HepG2 (cell line): ENCODE data around the gene ATIC. TPM values are rescaled to one million over a fixed set of nuclear protein-coding genes. Genes with fewer than 3 reads are reported as not detected.
A peak's percentile ranks its signal among the peaks of the same experiment; 100 is the strongest.

Experiments used
- ATAC-seq: fragments of 200-7000 bp; cut with Tn5 transposase; 3 replicates; pipeline ENCODE4 v1.9.1; 2020; ENCODE audit warnings: mild to moderate bottlenecking, moderate library complexity
- BruUV-seq: library from RNA; stranded (reverse); fragments of 400-500 nt; replicated peaks from 2 replicates; lab custom pipeline; 2021; lab: Mats Ljungman, UMichigan
- CTCF ChIA-PET: fragments of 300-600 bp; formaldehyde crosslinking; extraction: SDS; loops from one replicate; lab custom pipeline; 2021; ENCODE audit warnings: low total read pairs, inconsistent platforms, low intra/inter-chr PET ratio; lab: Yijun Ruan, JAX
- POLR2A ChIA-PET: fragments of 350-600 bp; sonication (Branson Sonifier 250); formaldehyde crosslinking; loops from one replicate; lab custom pipeline; 2020; ENCODE audit warnings: antibody characterized with exemption, inconsistent platforms; lab: Yijun Ruan, JAX
- DNase-seq: peaks from one replicate; pipeline ENCODE4 v3.0.0-alpha.2; 2015; ENCODE audit warnings: low spot score
- FAIRE-seq: peaks from 3 replicates; lab custom pipeline; 2011; peaks lifted over from hg19 to GRCh38; lab: Jason Lieb, UNC
- H2AFZ ChIP-seq: one replicate; pipeline ENCODE4 v1.6.1; 2011; ENCODE audit warnings: low read length, inconsistent platforms
- H3K27ac ChIP-seq: fragments of 300-600 bp; 3 replicates; pipeline ENCODE4 v1.8.0; 2011; ENCODE audit warnings: mixed run types, mild to moderate bottlenecking, mixed read lengths, low read length, inconsistent platforms; ENCODE audit not compliant: insufficient read depth; ENCODE audit errors: extremely low read length
- H3K27me3 ChIP-seq, 2 experiments: fragments of 200-600 bp in 1 of 2; 2 replicates in 1 of 2; 3 replicates in 1 of 2; pipeline versions ENCODE4 v1.6.0 to v1.8.0; 2011; ENCODE audit warnings: low read length in 2 of 2, mild to moderate bottlenecking in 2 of 2, moderate library complexity in 2 of 2, inconsistent platforms in 1 of 2; ENCODE audit not compliant: insufficient read depth in 2 of 2, control insufficient read depth in 1 of 2
- H3K36me3 ChIP-seq, 2 experiments: fragments of 200-600 bp in 1 of 2; replicated peaks in 1 of 2; 2 replicates in 1 of 2; 3 replicates in 1 of 2; pipeline versions ENCODE4 v1.5.1 to v1.8.0; 2011; ENCODE audit warnings: low read length in 2 of 2, inconsistent platforms in 1 of 2; ENCODE audit not compliant: insufficient read depth in 2 of 2, control insufficient read depth in 1 of 2
- H3K4me1 ChIP-seq: 2 replicates; pipeline ENCODE4 v1.5.1; 2012; ENCODE audit warnings: low read length, inconsistent platforms; ENCODE audit not compliant: insufficient read depth
- H3K4me2 ChIP-seq: 2 replicates; pipeline ENCODE4 v1.6.0; 2011; ENCODE audit warnings: low read depth, low read length, inconsistent platforms
- H3K4me3 ChIP-seq, 3 experiments: fragments of 200-600 bp in 1 of 3; sonication (generic), shearing (Covaris generic) in 1 of 3; replicated peaks in 1 of 3; 2 replicates each; pipeline ENCODE4 v1.5.1; 2011 to 2016; ENCODE audit warnings: low read length in 3 of 3, inconsistent platforms in 2 of 3, low read depth in 2 of 3, mild to moderate bottlenecking in 2 of 3, control low read depth in 1 of 3, mixed read lengths in 1 of 3; ENCODE audit not compliant: insufficient read depth in 1 of 3
- H3K79me2 ChIP-seq: one replicate; pipeline ENCODE4 v1.6.1; 2011; ENCODE audit warnings: low read length, inconsistent platforms; ENCODE audit not compliant: insufficient read depth
- H3K9ac ChIP-seq: 2 replicates; pipeline ENCODE4 v1.6.0; 2011; ENCODE audit warnings: mild to moderate bottlenecking, low read depth, low read length, inconsistent platforms; ENCODE audit not compliant: insufficient read depth
- H3K9me3 ChIP-seq: 2 replicates; pipeline ENCODE4 v1.5.1; 2012; ENCODE audit warnings: mild to moderate bottlenecking, low read length
- H4K20me1 ChIP-seq: 2 replicates; pipeline ENCODE4 v1.6.0; 2011; ENCODE audit warnings: inconsistent platforms, mild to moderate bottlenecking, low read length, moderate library complexity; ENCODE audit not compliant: insufficient read depth
- ARNT2 ChIP-seq: sonication (generic); formaldehyde crosslinking; IDR thresholded peaks from 2 replicates; pipeline ENCODE4 v1.8.0; 2022; ENCODE audit warnings: mild to moderate bottlenecking, low read depth, missing genetic modification reagents, moderate library complexity
- ATF1 ChIP-seq: IDR thresholded peaks from 2 replicates; pipeline ENCODE4 v1.6.1; 2016; ENCODE audit warnings: mild to moderate bottlenecking, control low read depth
- IKZF4 ChIP-seq: sonication (generic); formaldehyde crosslinking; IDR thresholded peaks from 2 replicates; pipeline ENCODE4 v1.5.1; 2020; ENCODE audit warnings: borderline replicate concordance, mild to moderate bottlenecking, low read depth, missing genetic modification reagents; ENCODE audit errors: not compliant biosample characterization
- MTA1 ChIP-seq: sonication (generic); formaldehyde crosslinking; IDR thresholded peaks from 2 replicates; pipeline ENCODE4 v1.4.0; 2020; ENCODE audit warnings: missing genetic modification reagents, mild to moderate bottlenecking, borderline replicate concordance
- PAF1 ChIP-seq: IDR thresholded peaks from 2 replicates; pipeline ENCODE4 v1.6.1; 2016; ENCODE audit warnings: missing genetic modification reagents, missing compliant biosample characterization
- POLR2A ChIP-seq, 2 experiments: IDR thresholded peaks; 2 replicates each; pipeline ENCODE4 v1.6.1; 2011; ENCODE audit warnings: low read depth in 2 of 2, low read length in 2 of 2, mild to moderate bottlenecking in 1 of 2, moderate library complexity in 1 of 2; ENCODE audit not compliant: insufficient read depth in 1 of 2
- POLR2AphosphoS2 ChIP-seq: IDR thresholded peaks from 2 replicates; pipeline ENCODE4 v1.6.1; 2011; ENCODE audit warnings: low read depth, low read length, improper control_type of control experiment
- POLR2AphosphoS5 ChIP-seq: IDR thresholded peaks from 2 replicates; pipeline ENCODE4 v1.6.1; 2012; ENCODE audit warnings: low read depth, low read length
- REL ChIP-seq: sonication (generic); formaldehyde crosslinking; conservative IDR thresholded peaks from 2 replicates; pipeline ENCODE4 v1.8.0; 2022; ENCODE audit warnings: mild to moderate bottlenecking, missing genetic modification reagents, moderate library complexity
- TOPORS ChIP-seq: sonication (generic); formaldehyde crosslinking; IDR thresholded peaks from 2 replicates; pipeline ENCODE4 v1.8.0; 2023; ENCODE audit warnings: mild to moderate bottlenecking, missing genetic modification reagents
- ZNF780A ChIP-seq: sonication (generic); formaldehyde crosslinking; IDR thresholded peaks from 2 replicates; pipeline ENCODE4 v1.8.0; 2022; ENCODE audit warnings: mild to moderate bottlenecking, missing genetic modification reagents, moderate library complexity
- WGBS: methylation state at CpG from one replicate; pipeline ENCODE4 v1.1.6; 2017; ENCODE audit warnings: low lambda C conversion rate; 5-methylcytosine and 5-hydroxymethylcytosine counted together
- in situ Hi-C: cut with HindIII; loops from 2 replicates; pipeline ENCODE4 v1.10.0; 2017; ENCODE audit warnings: low pct_unique_long_range_greater_than_20kb; ENCODE audit not compliant: extremely low pct_ligation_motif_present
- intact Hi-C: fragments of 100-400 bp; cut with micrococcal nuclease; formaldehyde crosslinking; loops from one replicate; pipeline ENCODE4 v1.10.0; 2022; ENCODE audit not compliant: unreplicated experiment
- polyA plus RNA-seq, 8 experiments: library from polyadenylated mRNA; depleted of rRNA in 3 of 8; stranded (reverse) in 7 of 8; unstranded in 1 of 8; fragments of >200 nt; fragmentation: Illumina TruSeq in 4 of 8; extraction: Trizol in 4 of 8; gene quantifications; 2 replicates each; pipeline versions ENCODE4 v1.2.1 to v1.2.3, GENCODE V29; 2011 to 2016; ENCODE audit warnings: low read depth in 4 of 8, missing spikeins in 1 of 8, mixed read lengths in 1 of 8; ENCODE audit not compliant: insufficient read depth in 1 of 8
- total RNA-seq, 5 experiments: library from RNA; depleted of rRNA; stranded (reverse); fragments of >200 nt; fragmentation: Illumina TruSeq; extraction: Trizol; gene quantifications; 2 replicates each; pipeline ENCODE4 v1.2.3, GENCODE V29; 2016; ENCODE audit warnings: low read depth in 1 of 5
- TF ChIP-seq, protein P1 (sequence below): sonication (generic); formaldehyde crosslinking; IDR thresholded peaks from 2 replicates; pipeline ENCODE4 v1.8.0; 2022; ENCODE audit warnings: missing genetic modification reagents, mild to moderate bottlenecking, moderate library complexity, borderline replicate concordance
- TF ChIP-seq, protein P2 (sequence below): sonication (generic); formaldehyde crosslinking; IDR thresholded peaks from 2 replicates; pipeline ENCODE4 v1.8.0; 2022; ENCODE audit warnings: mild to moderate bottlenecking, missing genetic modification reagents
- TF ChIP-seq, protein P3 (sequence below), 2 experiments: fragments of 450-650 bp in 1 of 2; sonication (generic) in 1 of 2; formaldehyde crosslinking; IDR thresholded peaks; 2 replicates each; pipeline versions ENCODE4 v1.5.0 to v1.8.0; 2020 to 2022; ENCODE audit warnings: mild to moderate bottlenecking in 1 of 2, missing genetic modification reagents in 1 of 2
- TF ChIP-seq, protein P4 (sequence below): sonication (generic); formaldehyde crosslinking; IDR thresholded peaks from 2 replicates; pipeline ENCODE4 v1.5.0; 2020; ENCODE audit warnings: missing genetic modification reagents

The ATIC gene
- total and polyA plus RNA-seq, 2 of the 13 experiments (the other 11 are each of a cell fraction or from before 2014, with no cell fraction given), result 89.8 to 146 TPM

DNA sequence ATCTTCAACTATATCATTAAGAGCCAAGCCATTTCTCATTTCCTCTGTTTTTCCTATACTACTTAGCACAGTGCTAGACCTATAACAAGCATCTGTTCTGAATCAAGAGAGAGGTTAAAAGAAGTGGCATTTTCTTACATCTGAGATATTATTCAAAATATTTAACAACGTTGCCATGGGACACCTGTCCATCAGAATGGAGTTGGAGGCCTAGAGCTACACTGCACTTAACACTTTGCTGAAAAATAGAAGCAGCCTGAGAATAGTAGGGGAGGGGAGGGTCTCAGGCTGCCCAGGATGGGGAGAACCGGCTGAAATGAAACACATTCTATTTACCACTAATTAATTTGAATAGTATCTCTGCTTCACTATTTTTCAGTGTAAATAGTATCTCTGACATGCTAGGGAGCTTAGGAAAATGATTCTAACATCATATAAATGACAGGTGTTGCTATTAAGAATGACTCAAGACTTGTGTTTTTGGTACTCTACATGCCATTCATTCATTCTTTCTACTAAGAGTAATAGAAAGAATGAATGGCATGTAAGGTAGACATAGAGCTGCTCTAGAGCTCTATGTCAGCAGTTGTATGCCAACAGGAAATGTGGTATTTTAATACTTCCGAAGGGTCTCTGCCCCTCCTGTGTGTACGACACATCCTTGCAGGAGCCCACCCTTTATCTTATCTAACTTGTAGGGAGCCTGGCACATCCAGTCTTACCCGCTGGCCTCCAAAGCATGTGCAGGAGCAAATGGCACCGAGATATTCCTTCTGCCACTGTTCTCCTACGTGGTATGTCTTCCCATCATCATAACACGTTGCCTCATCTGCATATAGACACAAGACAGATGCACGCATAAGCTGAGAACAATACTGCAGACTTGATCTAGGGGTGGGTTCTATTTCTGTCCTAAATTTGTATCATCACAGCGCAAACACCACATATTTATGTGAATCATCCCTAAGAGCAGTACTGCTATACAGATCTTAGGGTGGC, 52.6 kb downstream of the ATIC start:
- in situ Hi-C loops (no loop called here), intact Hi-C loops (no loop called here)
- H3K9ac ChIP-seq, result no peak overlapping the region
- peak; percentile 12 for ATAC-seq
- H2AFZ ChIP-seq, result no peak overlapping the region
- H3K36me3 ChIP-seq, result peaks cover 40 to 87% of the 10 kb centered on the region in 2 experiments
- no peaks in the 10 kb centered on the region for H3K27me3 ChIP-seq
- ChIA-PET CTCF (no interaction called here), POLR2A (interaction anchor here (1.0 kb wide), 1 partner anchor 13 kb away, joined by 6 read pairs; no protein-coding TSS in a partner anchor)
- WGBS, result 96% methylated on average over 10 of the region's 10 CpGs
- H3K4me2 ChIP-seq, result no peak overlapping the region
- FAIRE-seq, result no peak
- no TSS peak for BruUV-seq
- no peaks in the 10 kb centered on the region for H3K9me3 ChIP-seq
- H3K4me3 ChIP-seq, result no peak overlapping the region
- no peak for DNase-seq
- peak overlapping the region; percentile 28 for H3K27ac ChIP-seq
- no peaks in the 10 kb centered on the region for H3K4me1 ChIP-seq
- peaks cover 32% of the 10 kb centered on the region for H4K20me1 ChIP-seq
- no peaks in the 10 kb centered on the region for H3K79me2 ChIP-seq
- 0 out of 2 replicates have a peak, but pooled peaks have one; percentile 17 for TF ChIP-seq ATF1 (CRISPR knock-in tag)
- peak; percentile 59; the same call in 1 of the 2 replicates for TF ChIP-seq PAF1 (CRISPR knock-in tag)
- TF ChIP-seq MTA1 (CRISPR knock-in tag), result no peak
- TF ChIP-seq ZNF780A, result peak; percentile 32; the same call in 1 of the 2 replicates
- 0 out of 2 replicates have a peak, but pooled peaks have one; percentile 41 for TF ChIP-seq ARNT2 (CRISPR knock-in tag)
- TF ChIP-seq, protein P1, sequence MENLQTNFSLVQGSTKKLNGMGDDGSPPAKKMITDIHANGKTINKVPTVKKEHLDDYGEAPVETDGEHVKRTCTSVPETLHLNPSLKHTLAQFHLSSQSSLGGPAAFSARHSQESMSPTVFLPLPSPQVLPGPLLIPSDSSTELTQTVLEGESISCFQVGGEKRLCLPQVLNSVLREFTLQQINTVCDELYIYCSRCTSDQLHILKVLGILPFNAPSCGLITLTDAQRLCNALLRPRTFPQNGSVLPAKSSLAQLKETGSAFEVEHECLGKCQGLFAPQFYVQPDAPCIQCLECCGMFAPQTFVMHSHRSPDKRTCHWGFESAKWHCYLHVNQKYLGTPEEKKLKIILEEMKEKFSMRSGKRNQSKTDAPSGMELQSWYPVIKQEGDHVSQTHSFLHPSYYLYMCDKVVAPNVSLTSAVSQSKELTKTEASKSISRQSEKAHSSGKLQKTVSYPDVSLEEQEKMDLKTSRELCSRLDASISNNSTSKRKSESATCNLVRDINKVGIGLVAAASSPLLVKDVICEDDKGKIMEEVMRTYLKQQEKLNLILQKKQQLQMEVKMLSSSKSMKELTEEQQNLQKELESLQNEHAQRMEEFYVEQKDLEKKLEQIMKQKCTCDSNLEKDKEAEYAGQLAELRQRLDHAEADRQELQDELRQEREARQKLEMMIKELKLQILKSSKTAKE (CRISPR knock-in tag), result 0 out of 2 replicates have a peak, but pooled peaks have one; percentile 37
- TF ChIP-seq, protein P2, sequence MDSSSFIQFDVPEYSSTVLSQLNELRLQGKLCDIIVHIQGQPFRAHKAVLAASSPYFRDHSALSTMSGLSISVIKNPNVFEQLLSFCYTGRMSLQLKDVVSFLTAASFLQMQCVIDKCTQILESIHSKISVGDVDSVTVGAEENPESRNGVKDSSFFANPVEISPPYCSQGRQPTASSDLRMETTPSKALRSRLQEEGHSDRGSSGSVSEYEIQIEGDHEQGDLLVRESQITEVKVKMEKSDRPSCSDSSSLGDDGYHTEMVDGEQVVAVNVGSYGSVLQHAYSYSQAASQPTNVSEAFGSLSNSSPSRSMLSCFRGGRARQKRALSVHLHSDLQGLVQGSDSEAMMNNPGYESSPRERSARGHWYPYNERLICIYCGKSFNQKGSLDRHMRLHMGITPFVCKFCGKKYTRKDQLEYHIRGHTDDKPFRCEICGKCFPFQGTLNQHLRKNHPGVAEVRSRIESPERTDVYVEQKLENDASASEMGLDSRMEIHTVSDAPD (CRISPR knock-in tag), result 0 out of 2 replicates have a peak, but pooled peaks have one; percentile 23
- TF ChIP-seq, protein P3, sequence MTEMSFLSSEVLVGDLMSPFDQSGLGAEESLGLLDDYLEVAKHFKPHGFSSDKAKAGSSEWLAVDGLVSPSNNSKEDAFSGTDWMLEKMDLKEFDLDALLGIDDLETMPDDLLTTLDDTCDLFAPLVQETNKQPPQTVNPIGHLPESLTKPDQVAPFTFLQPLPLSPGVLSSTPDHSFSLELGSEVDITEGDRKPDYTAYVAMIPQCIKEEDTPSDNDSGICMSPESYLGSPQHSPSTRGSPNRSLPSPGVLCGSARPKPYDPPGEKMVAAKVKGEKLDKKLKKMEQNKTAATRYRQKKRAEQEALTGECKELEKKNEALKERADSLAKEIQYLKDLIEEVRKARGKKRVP (CRISPR knock-in tag; IDR thresholded peaks at IDR 0.05), result peak in 1 of 2 experiments; percentile 13; a peak in 1 of 4 replicates
- TF ChIP-seq, protein P4, sequence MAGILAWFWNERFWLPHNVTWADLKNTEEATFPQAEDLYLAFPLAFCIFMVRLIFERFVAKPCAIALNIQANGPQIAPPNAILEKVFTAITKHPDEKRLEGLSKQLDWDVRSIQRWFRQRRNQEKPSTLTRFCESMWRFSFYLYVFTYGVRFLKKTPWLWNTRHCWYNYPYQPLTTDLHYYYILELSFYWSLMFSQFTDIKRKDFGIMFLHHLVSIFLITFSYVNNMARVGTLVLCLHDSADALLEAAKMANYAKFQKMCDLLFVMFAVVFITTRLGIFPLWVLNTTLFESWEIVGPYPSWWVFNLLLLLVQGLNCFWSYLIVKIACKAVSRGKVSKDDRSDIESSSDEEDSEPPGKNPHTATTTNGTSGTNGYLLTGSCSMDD, result no peak
- peak; percentile 21; the same call in 1 of the 2 replicates for TF ChIP-seq POLR2AphosphoS5
- peak; percentile 31; the same call in 1 of the 2 replicates for TF ChIP-seq REL
- peak; percentile 83 for TF ChIP-seq POLR2AphosphoS2
- peak; percentile 37 to 62 for TF ChIP-seq POLR2A (IDR thresholded peaks at IDR 0.05; ENCODE audit: insufficient read depth in 1 of 2, low read depth in 2 of 2, low read length in 2 of 2)
- TF ChIP-seq TOPORS (CRISPR knock-in tag), result peak; percentile 28; the same call in 1 of the 2 replicates
- no peak for TF ChIP-seq IKZF4
